BLaER1 treated with 17β-estradiol and CSF1 and Interleukin-3, amounts not matched to agents 10 nM and 100 nM (cell line): Measurements from ENCODE around the gene CHKB.

Experiments
- H3K27ac ChIP-seq, 11 experiments: shearing (Covaris generic); formaldehyde crosslinking; 2 replicates each; pipeline ENCODE4 v1.8.1; 2022
- H3K27me3 ChIP-seq, 11 experiments: shearing (Covaris generic); formaldehyde crosslinking; 2 replicates each; pipeline ENCODE4 v1.8.1; 2022
- H3K36me3 ChIP-seq, 11 experiments: shearing (Covaris generic); formaldehyde crosslinking; 2 replicates each; pipeline ENCODE4 v1.8.1; 2022
- H3K4me1 ChIP-seq, 10 experiments: shearing (Covaris generic); formaldehyde crosslinking; 2 replicates each; pipeline ENCODE4 v1.8.1; 2022
- H3K4me2 ChIP-seq, 11 experiments: shearing (Covaris generic); formaldehyde crosslinking; 2 replicates each; pipeline ENCODE4 v1.8.1; 2022
- H3K4me3 ChIP-seq, 10 experiments: shearing (Covaris generic); formaldehyde crosslinking; 2 replicates each; pipeline ENCODE4 v1.8.1; 2022
- H3K9ac ChIP-seq, 11 experiments: shearing (Covaris generic); formaldehyde crosslinking; 2 replicates each; pipeline ENCODE4 v1.8.1; 2022
- H3K9me3 ChIP-seq, 11 experiments: shearing (Covaris generic); formaldehyde crosslinking; replicated peaks in 1 of 11; 2 replicates each; pipeline ENCODE4 v1.8.1; 2022
- H4K20me1 ChIP-seq, 11 experiments: shearing (Covaris generic); formaldehyde crosslinking; 2 replicates each; pipeline ENCODE4 v1.8.1; 2022
- Cebpa-rat ChIP-seq, 11 experiments: shearing (Covaris generic); IDR thresholded peaks; 2 replicates each; pipeline ENCODE4 v1.8.1; 2022

CHKB gene

GRCh38 chr22:50582493-50583293 lies at the start of gene CHKB:
Gene CHKB, minus strand, starts transcription at chr22:50582849. Its CDS starts 68 bp downstream, at chr22:50582781.
- peak within 1 kb of the TSS; percentile 69 to 79 (median 78) for H3K4me3 ChIP-seq
- H3K9me3 ChIP-seq = no peaks in the 10 kb centered on the region
- no peak for TF ChIP-seq Cebpa-rat (IDR thresholded peaks at IDR 0.05)
- peak within 1 kb of the TSS; percentile 89 to 98 (median 97) for H3K27ac ChIP-seq
- H3K9ac ChIP-seq = peak within 1 kb of the TSS; percentile 88 to 98 (median 97)
- H4K20me1 ChIP-seq = peaks cover 0 to 10% (median 0%) of the 10 kb centered on the region in 11 experiments; a peak in 3 of 22 replicates
- peaks cover 20 to 45% (median 31%) of the 10 kb centered on the region in 11 experiments; a peak in 21 of 22 replicates for H3K36me3 ChIP-seq
- peaks cover 18 to 46% (median 30%) of the 10 kb centered on the region in 10 experiments for H3K4me1 ChIP-seq
- H3K4me2 ChIP-seq = peak within 1 kb of the TSS; percentile 92 to 98 (median 96)
- no peaks in the 10 kb centered on the region for H3K27me3 ChIP-seq

- H3K36me3 ChIP-seq = peaks cover 0 to 14% (median 7%) of the 10 kb centered on the region in 11 experiments; a peak in 11 of 22 replicates
- TF ChIP-seq Cebpa-rat (IDR thresholded peaks at IDR 0.05) = no peak
Observed at GRCh38 chr22:50630376-50630775, 47.7 kb upstream of the CHKB start.

GRCh38 chr22:50628543-50629134 lies 46.0 kb upstream of the CHKB start:
- Histone ChIP-seq H3K27ac (peak overlapping the region; percentile 26 to 82 (median 71); a peak in 20 of 22 replicates), H3K27me3 (no peaks in the 10 kb centered on the region), H4K20me1 (peaks cover 0 to 14% (median 3%) of the 10 kb centered on the region in 11 experiments; a peak in 5 of 22 replicates), H3K36me3 (peaks cover 0 to 20% (median 8%) of the 10 kb centered on the region in 11 experiments; a peak in 11 of 22 replicates), H3K4me1 (peaks cover 18 to 38% (median 27%) of the 10 kb centered on the region in 10 experiments), H3K9ac (peak overlapping the region; percentile 70 to 95 (median 85)), H3K4me2 (peak overlapping the region; percentile 91 to 100 (median 97)), H3K9me3 (no peaks in the 10 kb centered on the region), H3K4me3 (peak overlapping the region; percentile 68 to 97 (median 84))
- TF ChIP-seq Cebpa-rat (IDR thresholded peaks at IDR 0.05) = no peak

More at GRCh38 chr22:50630376-50630775, 47.7 kb upstream of the CHKB start:
- Histone ChIP-seq H3K27me3 (no peaks in the 10 kb centered on the region), H3K9me3 (peaks cover 0 to under 1% (median 0%) of the 10 kb centered on the region in 11 experiments; a peak in 1 of 22 replicates), H3K4me2 (peak overlapping the region in 3 of 11 experiments; percentile 4 to 15 (median 6); a peak in 1 of 22 replicates), H3K4me1 (peaks cover 18 to 33% (median 26%) of the 10 kb centered on the region in 10 experiments), H4K20me1 (peaks cover 0 to 13% (median 3%) of the 10 kb centered on the region in 11 experiments; a peak in 5 of 22 replicates), H3K4me3 (no peak overlapping the region), H3K9ac (no peak overlapping the region), H3K27ac (no peak overlapping the region)

GRCh38 chr22:50627642-50628542 lies 45.2 kb upstream of the CHKB start, which contains the start of gene ARSA:
Gene ARSA, minus strand, starts transcription at chr22:50628152. Its CDS starts 373 bp downstream, at chr22:50627779.
- H4K20me1 ChIP-seq = peaks cover 0 to 14% (median 3%) of the 10 kb centered on the region in 11 experiments; a peak in 6 of 22 replicates
- H3K4me3 ChIP-seq = peak within 1 kb of the TSS; percentile 68 to 97 (median 84)
- H3K4me2 ChIP-seq = peak within 1 kb of the TSS; percentile 96 to 100 (median 98)
- H3K27me3 ChIP-seq = no peaks in the 10 kb centered on the region
- H3K27ac ChIP-seq = peak within 1 kb of the TSS; percentile 67 to 84 (median 82)
- peaks cover 0 to 20% (median 8%) of the 10 kb centered on the region in 11 experiments; a peak in 11 of 22 replicates for H3K36me3 ChIP-seq
- no peak for TF ChIP-seq Cebpa-rat (IDR thresholded peaks at IDR 0.05)
- H3K9ac ChIP-seq = peak within 1 kb of the TSS; percentile 82 to 95 (median 87)
- peaks cover 21 to 44% (median 32%) of the 10 kb centered on the region in 10 experiments for H3K4me1 ChIP-seq
- no peaks in the 10 kb centered on the region for H3K9me3 ChIP-seq

GRCh38 chr22:50626850-50627641 lies 44.4 kb upstream of the CHKB start:
- Histone ChIP-seq H3K9ac (peak overlapping the region; percentile 82 to 95 (median 87)), H3K27me3 (no peaks in the 10 kb centered on the region), H3K36me3 (peaks cover 0 to 20% (median 8%) of the 10 kb centered on the region in 11 experiments; a peak in 11 of 22 replicates), H3K4me1 (peaks cover 29 to 53% (median 40%) of the 10 kb centered on the region in 10 experiments), H3K27ac (peak overlapping the region; percentile 67 to 84 (median 82)), H3K4me2 (peak overlapping the region; percentile 92 to 100 (median 97)), H3K4me3 (peak overlapping the region; percentile 68 to 97 (median 84)), H4K20me1 (peaks cover 0 to 18% (median 3%) of the 10 kb centered on the region in 11 experiments; a peak in 6 of 22 replicates), H3K9me3 (no peaks in the 10 kb centered on the region)
- no peak for TF ChIP-seq Cebpa-rat (IDR thresholded peaks at IDR 0.05)

- Histone ChIP-seq H3K4me3 (peak overlapping the region in 4 of 10 experiments; percentile 86 to 97 (median 94); a peak in 3 of 20 replicates), H3K9me3 (no peaks in the 10 kb centered on the region), H3K4me1 (peaks cover 36 to 60% (median 47%) of the 10 kb centered on the region in 10 experiments), H3K36me3 (peaks cover 0 to 20% (median 8%) of the 10 kb centered on the region in 11 experiments; a peak in 11 of 22 replicates), H3K9ac (peak overlapping the region in 2 of 11 experiments; percentile 9 to 89; a peak in 4 of 22 replicates), H3K4me2 (peak overlapping the region in 10 of 11 experiments; percentile 92 to 100 (median 96); a peak in 15 of 22 replicates), H3K27ac (no peak overlapping the region), H3K27me3 (no peaks in the 10 kb centered on the region), H4K20me1 (peaks cover 0 to 22% (median 3%) of the 10 kb centered on the region in 11 experiments; a peak in 6 of 22 replicates)
- no peak for TF ChIP-seq Cebpa-rat (IDR thresholded peaks at IDR 0.05)
Observed at GRCh38 chr22:50626314-50626849, 43.7 kb upstream of the CHKB start.
